Measurements from ENCODE around the gene PTPRG.

DNA sequence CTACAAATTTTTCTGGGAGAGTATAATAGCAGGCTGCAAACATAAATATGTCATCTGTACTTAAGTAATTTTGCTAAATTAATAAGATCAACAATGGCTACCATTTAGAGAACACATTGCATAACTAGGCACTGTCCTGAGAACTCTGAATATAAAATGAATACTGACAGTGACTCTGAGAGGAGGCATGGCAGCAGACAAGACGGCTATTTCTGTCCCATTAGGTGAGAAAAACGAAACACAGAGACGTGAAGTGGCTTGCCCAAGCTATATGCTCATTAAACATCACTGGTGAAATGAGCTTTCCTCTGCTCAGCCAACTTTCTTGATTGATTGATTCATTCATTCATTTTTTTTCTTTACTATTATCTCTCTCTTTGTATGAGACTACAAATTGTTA, 384.3 kb downstream of the PTPRG start:
- TF ChIP-seq, protein P1, sequence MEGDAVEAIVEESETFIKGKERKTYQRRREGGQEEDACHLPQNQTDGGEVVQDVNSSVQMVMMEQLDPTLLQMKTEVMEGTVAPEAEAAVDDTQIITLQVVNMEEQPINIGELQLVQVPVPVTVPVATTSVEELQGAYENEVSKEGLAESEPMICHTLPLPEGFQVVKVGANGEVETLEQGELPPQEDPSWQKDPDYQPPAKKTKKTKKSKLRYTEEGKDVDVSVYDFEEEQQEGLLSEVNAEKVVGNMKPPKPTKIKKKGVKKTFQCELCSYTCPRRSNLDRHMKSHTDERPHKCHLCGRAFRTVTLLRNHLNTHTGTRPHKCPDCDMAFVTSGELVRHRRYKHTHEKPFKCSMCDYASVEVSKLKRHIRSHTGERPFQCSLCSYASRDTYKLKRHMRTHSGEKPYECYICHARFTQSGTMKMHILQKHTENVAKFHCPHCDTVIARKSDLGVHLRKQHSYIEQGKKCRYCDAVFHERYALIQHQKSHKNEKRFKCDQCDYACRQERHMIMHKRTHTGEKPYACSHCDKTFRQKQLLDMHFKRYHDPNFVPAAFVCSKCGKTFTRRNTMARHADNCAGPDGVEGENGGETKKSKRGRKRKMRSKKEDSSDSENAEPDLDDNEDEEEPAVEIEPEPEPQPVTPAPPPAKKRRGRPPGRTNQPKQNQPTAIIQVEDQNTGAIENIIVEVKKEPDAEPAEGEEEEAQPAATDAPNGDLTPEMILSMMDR (IDR thresholded peaks at IDR 0.05): no peak
- TF ChIP-seq POLR2A (IDR thresholded peaks at IDR 0.05; ENCODE audit: low read depth): no peak

All from esophagus muscularis mucosa (tissue), 3 donors.